Thyroid gland (tissue), 4 donors: ENCODE measurements around the gene CNPY2. TPM values are rescaled to one million over a fixed set of nuclear protein-coding genes. Genes with fewer than 3 reads are reported as not detected.
A peak's percentile ranks its signal among the peaks of the same experiment; 100 is the strongest.
"Not testable (repeated sequence)": the region's sequence is repeated elsewhere in the genome, so short reads cannot be mapped to it uniquely, and the experiment has no call there.

ENCODE experiments used
- DNase-seq, 2 donors: peaks; one replicate each; pipeline ENCODE4 v3.0.0-alpha.2; 2019
- H3K27ac ChIP-seq, 3 donors: fragments of 200-600 bp; sonication (generic); 1 replicate in 2 of 3; 2 replicates in 1 of 3; pipeline ENCODE4 v1.5.1; 2016 to 2019; ENCODE audit warnings: mild to moderate bottlenecking in 1 of 3, moderate library complexity in 1 of 3
- H3K27me3 ChIP-seq: fragments of 200-600 bp; sonication (generic); one replicate; pipeline ENCODE4 v1.5.1; 2019
- H3K36me3 ChIP-seq, 2 donors: fragments of 200-600 bp; sonication (generic); one replicate each; pipeline ENCODE4 v1.5.1; 2016 to 2019
- H3K4me1 ChIP-seq, 2 donors: fragments of 200-600 bp; sonication (generic); one replicate each; pipeline ENCODE4 v1.5.1; 2017 to 2019
- H3K4me3 ChIP-seq, 3 donors: fragments of 200-600 bp; sonication (generic); replicated peaks in 1 of 3; 1 replicate in 2 of 3; 2 replicates in 1 of 3; pipeline ENCODE4 v1.5.1; 2016; ENCODE audit warnings: mild to moderate bottlenecking in 1 of 3
- H3K9me3 ChIP-seq: fragments of 200-600 bp; sonication (generic); one replicate; pipeline ENCODE4 v1.5.1; 2017
- POLR2A ChIP-seq, 2 donors: fragments of 450-650 bp; IDR thresholded peaks; one replicate each; pipeline ENCODE4 v1.6.1; 2017; ENCODE audit warnings: antibody characterized with exemption in 2 of 2, mild to moderate bottlenecking in 2 of 2, moderate library complexity in 1 of 2
- WGBS, 2 donors: methylation state at CpG; one replicate each; pipeline ENCODE4 v1.1.5; 2017; 5-methylcytosine and 5-hydroxymethylcytosine counted together
- intact Hi-C: fragments of 100-400 bp; cut with DNase I; formaldehyde crosslinking; loops from one replicate; pipeline ENCODE4 v1.15.1; 2023
- total RNA-seq, 4 donors: library from RNA; depleted of rRNA; stranded (reverse); fragments of >200 nt; gene quantifications; one replicate each; pipeline ENCODE4 v1.2.3, GENCODE V29; 2016
- TF ChIP-seq, protein P1 (sequence below), 6 experiments: fragments of 200-600 bp in 3 of 6; fragments of 450-650 bp in 3 of 6; sonication (generic) in 3 of 6; IDR thresholded peaks; one replicate each; pipeline ENCODE4 v1.5.1; 2016 to 2019; ENCODE audit warnings: antibody characterized with exemption in 6 of 6, mild to moderate bottlenecking in 2 of 6, inconsistent platforms in 1 of 6, moderate library complexity in 1 of 6

The CNPY2 gene
- total RNA-seq, 4 donors from 2014 or later = 107 to 129 (median 124) TPM

DNA sequence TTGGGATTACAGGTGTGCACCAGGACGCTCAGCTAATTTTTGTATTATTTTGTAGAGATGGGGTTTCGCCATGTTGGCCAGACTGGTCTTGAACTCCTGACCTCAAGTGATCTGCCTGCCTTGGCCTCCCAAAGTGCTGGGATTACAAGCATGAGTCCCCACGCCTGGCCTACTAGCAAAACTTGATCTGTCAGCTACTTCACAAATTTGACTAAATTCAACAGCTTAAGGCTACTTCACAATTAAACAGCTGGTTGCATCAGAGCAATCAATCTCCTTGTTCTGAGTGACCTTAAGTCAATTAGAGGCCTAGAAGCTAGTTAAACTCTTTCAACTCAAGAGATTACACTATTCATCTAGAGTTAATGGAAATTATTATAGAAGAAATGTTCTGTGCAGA is 36.9 kb downstream of the CNPY2 start:
- no peak for DNase-seq
- no peaks in the 10 kb centered on the region for H3K4me1 ChIP-seq
- H3K27me3 ChIP-seq = no peaks in the 10 kb centered on the region
- H3K9me3 ChIP-seq = no peaks in the 10 kb centered on the region
- TF ChIP-seq, protein P1, sequence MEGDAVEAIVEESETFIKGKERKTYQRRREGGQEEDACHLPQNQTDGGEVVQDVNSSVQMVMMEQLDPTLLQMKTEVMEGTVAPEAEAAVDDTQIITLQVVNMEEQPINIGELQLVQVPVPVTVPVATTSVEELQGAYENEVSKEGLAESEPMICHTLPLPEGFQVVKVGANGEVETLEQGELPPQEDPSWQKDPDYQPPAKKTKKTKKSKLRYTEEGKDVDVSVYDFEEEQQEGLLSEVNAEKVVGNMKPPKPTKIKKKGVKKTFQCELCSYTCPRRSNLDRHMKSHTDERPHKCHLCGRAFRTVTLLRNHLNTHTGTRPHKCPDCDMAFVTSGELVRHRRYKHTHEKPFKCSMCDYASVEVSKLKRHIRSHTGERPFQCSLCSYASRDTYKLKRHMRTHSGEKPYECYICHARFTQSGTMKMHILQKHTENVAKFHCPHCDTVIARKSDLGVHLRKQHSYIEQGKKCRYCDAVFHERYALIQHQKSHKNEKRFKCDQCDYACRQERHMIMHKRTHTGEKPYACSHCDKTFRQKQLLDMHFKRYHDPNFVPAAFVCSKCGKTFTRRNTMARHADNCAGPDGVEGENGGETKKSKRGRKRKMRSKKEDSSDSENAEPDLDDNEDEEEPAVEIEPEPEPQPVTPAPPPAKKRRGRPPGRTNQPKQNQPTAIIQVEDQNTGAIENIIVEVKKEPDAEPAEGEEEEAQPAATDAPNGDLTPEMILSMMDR (IDR thresholded peaks at IDR 0.05) = no peak
- TF ChIP-seq POLR2A (IDR thresholded peaks at IDR 0.05) = no peak
- no peak overlapping the region for H3K27ac ChIP-seq
- no peak overlapping the region for H3K4me3 ChIP-seq
- H3K36me3 ChIP-seq = peaks cover 78 to 97% of the 10 kb centered on the region in 2 donors
- WGBS, 2 donors = 92 to 97% methylated on average over 3 of the region's 3 CpGs
- intact Hi-C loops = no loop called here

DNA sequence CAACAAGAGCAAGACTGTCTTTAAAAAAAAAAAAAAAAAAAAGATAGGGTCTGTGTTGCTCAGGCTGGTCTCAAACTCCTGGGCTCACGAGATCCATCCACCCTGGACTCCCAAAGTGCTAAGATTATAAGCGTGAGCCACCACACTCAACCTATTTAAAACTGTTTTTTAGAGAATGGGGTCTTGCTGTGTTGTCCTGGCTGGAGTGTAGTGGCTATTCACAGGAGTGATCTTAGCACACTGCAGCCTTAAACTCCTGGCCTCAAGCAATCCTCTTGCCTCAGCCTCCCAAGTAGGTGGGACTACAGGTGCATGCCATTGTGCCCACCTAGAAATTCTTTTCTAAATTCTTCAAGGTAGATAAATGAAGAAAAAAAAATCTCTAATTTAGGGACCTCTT is 41.5 kb downstream of the CNPY2 start:
- Histone ChIP-seq H3K4me3 (no peak overlapping the region), H3K9me3 (no peaks in the 10 kb centered on the region), H3K4me1 (no peaks in the 10 kb centered on the region), H3K36me3 (peaks cover 70% of the 10 kb centered on the region in 2 donors), H3K27ac (no peak overlapping the region), H3K27me3 (no peaks in the 10 kb centered on the region)
- TF ChIP-seq POLR2A (IDR thresholded peaks at IDR 0.05) = no peak
- TF ChIP-seq, protein P1 (IDR thresholded peaks at IDR 0.05) = no peak
- intact Hi-C loops = no loop called here
- 90 to 95% methylated on average over 2 of the region's 2 CpGs for WGBS, 2 donors
- DNase-seq = no peak

DNA sequence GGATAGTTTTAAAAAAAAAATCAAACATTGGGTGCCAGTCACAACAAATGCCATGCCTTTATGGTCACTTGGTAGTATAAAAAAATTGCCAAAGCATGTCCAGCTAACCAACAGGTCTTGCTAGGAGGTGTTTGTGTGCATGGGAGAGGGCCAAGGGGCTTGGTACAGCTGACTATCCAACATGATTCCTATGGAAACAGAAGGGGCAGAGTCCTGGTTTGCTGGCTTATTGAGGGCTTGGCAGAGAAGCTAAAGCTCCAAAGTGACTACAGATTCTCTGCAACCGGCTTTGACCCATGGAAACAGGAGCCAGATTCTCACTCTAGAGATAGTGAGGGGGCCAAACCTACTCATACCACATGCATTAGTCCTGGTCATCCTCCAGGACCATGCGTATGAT is 43.3 kb downstream of the CNPY2 start:
- H3K27me3 ChIP-seq, DNase-seq, H3K4me1 ChIP-seq, H3K4me3 ChIP-seq, H3K9me3 ChIP-seq, intact Hi-C loops, H3K27ac ChIP-seq: not testable (repeated sequence)
- WGBS, 2 donors = 86 to 90% methylated on average over 2 of the region's 2 CpGs
- peaks cover 52 to 53% of the 10 kb centered on the region in 2 donors for H3K36me3 ChIP-seq

DNA sequence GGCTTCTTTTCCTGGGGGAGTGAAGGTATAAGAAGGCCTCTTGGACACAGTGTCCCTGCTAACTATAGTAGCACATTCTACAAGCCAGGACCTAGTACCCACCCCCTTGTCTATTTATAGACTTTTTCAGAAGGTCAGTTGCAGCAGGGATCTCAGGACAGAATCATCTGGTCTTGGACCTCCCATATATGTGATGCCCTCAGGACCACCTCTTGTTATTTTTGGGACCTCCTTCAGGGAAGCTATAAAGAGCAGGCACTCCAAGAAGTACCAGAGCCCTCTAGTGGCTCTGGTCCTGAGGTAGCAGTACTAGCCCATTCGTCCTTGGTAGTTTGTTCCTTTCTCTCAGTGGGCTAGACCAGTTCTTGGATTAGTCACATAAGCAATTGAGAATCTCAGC is 44.8 kb downstream of the CNPY2 start:
- peaks cover 40 to 46% of the 10 kb centered on the region in 2 donors for H3K36me3 ChIP-seq

DNA sequence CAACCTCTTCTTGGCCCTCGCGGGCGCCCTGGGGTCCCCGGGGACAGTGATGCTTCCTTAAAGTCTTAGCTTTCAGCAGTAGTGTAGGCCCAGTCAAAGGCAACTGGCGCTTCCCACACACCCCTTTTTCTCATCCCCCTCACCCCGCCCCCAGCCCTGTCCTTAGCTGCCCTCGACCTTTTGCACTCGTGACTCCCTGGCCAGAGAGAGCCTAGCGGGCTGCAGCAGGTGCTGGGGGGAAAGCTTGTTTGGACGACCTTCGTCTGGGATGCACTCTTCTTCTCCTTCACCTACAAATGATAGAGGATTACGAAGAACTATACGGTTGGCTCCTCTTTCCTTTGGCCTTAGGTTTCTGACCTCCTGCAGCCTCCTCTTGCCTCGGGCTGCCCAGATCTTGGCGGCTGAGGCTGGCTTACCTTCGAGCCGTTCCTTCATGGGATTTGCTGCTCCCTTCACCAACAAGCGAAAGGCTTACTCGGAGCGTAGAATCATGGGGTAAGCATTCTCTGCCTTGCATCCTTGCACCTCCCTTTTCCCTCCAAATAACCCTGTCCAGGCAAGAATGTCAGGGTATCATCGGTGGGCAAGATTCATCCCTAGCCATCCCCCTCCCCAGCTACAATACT is 48.2 kb downstream of the CNPY2 start:
- Histone ChIP-seq H3K27ac (peak overlapping the region; percentile 86 to 91 (median 89)), H3K4me3 (peak overlapping the region; percentile 8 to 69 (median 53)), H3K4me1 (peaks cover 4 to 13% of the 10 kb centered on the region in 2 donors), H3K9me3 (no peaks in the 10 kb centered on the region), H3K27me3 (no peaks in the 10 kb centered on the region), H3K36me3 (peaks cover 8 to 14% of the 10 kb centered on the region in 2 donors)
- TF ChIP-seq POLR2A (IDR thresholded peaks at IDR 0.05) = no peak
- TF ChIP-seq, protein P1 (IDR thresholded peaks at IDR 0.05) = no peak
- 31 to 34% methylated on average over 21 of the region's 21 CpGs for WGBS, 2 donors
- peak; percentile 15 to 39 for DNase-seq
- intact Hi-C loops = no loop called here

More for the DNA sequence above, 44.8 kb downstream of the CNPY2 start:
- H3K27me3 ChIP-seq = no peaks in the 10 kb centered on the region
- 36 to 61% methylated on average over 1 of the region's 1 CpG for WGBS, 2 donors
- no peaks in the 10 kb centered on the region for H3K9me3 ChIP-seq
- no peak overlapping the region for H3K4me3 ChIP-seq
- peaks cover 2 to 11% of the 10 kb centered on the region in 2 donors for H3K4me1 ChIP-seq
- no peak for TF ChIP-seq POLR2A (IDR thresholded peaks at IDR 0.05)
- TF ChIP-seq, protein P1 (IDR thresholded peaks at IDR 0.05) = peak in 1 of 6 experiments; percentile 23
- no peak for DNase-seq
- intact Hi-C loops = no loop called here
- no peak overlapping the region for H3K27ac ChIP-seq
